ENCODE results near the gene BRSK1.

Gene BRSK1

GRCh38 chr19:55269299-55269698 is 14.5 kb upstream of the BRSK1 start:
- H3K27ac ChIP-seq = no peak overlapping the region
- TF ChIP-seq CTCF (IDR thresholded peaks at IDR 0.05) (no peak), ZFX (IDR thresholded peaks at IDR 0.05; ENCODE audit: borderline replicate concordance) (no peak)

- TF ChIP-seq CTCF (IDR thresholded peaks at IDR 0.05) (no peak), ZFX (IDR thresholded peaks at IDR 0.05; ENCODE audit: borderline replicate concordance) (no peak)
- no peak overlapping the region for H3K27ac ChIP-seq
Observed at GRCh38 chr19:55270172-55270942, 13.4 kb upstream of the BRSK1 start.

- no peak for TF ChIP-seq CTCF (IDR thresholded peaks at IDR 0.05)
- no peak for TF ChIP-seq ZFX (IDR thresholded peaks at IDR 0.05; ENCODE audit: borderline replicate concordance)
- no peak overlapping the region for H3K27ac ChIP-seq
Observed at GRCh38 chr19:55272142-55272541, 11.7 kb upstream of the BRSK1 start.

GRCh38 chr19:55273978-55274707 is 9.7 kb upstream of the BRSK1 start:
- no peak overlapping the region for H3K27ac ChIP-seq
- TF ChIP-seq CTCF (IDR thresholded peaks at IDR 0.05) = no peak
- no peak for TF ChIP-seq ZFX (IDR thresholded peaks at IDR 0.05; ENCODE audit: borderline replicate concordance)

GRCh38 chr19:55275851-55276719 is 7.7 kb upstream of the BRSK1 start:
- TF ChIP-seq CTCF (IDR thresholded peaks at IDR 0.05) (no peak), ZFX (IDR thresholded peaks at IDR 0.05; ENCODE audit: borderline replicate concordance) (no peak)
- no peak overlapping the region for H3K27ac ChIP-seq

GRCh38 chr19:55276720-55277430 is 6.9 kb upstream of the BRSK1 start:
- no peak overlapping the region for H3K27ac ChIP-seq
- TF ChIP-seq CTCF (IDR thresholded peaks at IDR 0.05) (no peak), ZFX (IDR thresholded peaks at IDR 0.05; ENCODE audit: borderline replicate concordance) (no peak)

All from 22Rv1 (cell line).